ENCODE measurements around the gene CDHR2. TPM values are rescaled to one million over a fixed set of nuclear protein-coding genes. Genes with fewer than 3 reads are reported as not detected.

The CDHR2 gene
- total RNA-seq, 4 donors from 2014 or later: 0.10 to 0.23 TPM; not detected in 2

- H3K27ac ChIP-seq: no peak overlapping the region
- 80% methylated on average over 3 of the region's 3 CpGs for WGBS
- H3K9me3 ChIP-seq: peaks cover 5% of the 10 kb centered on the region
- TF ChIP-seq EP300 (IDR thresholded peaks at IDR 0.05) (no peak), POLR2AphosphoS5 (IDR thresholded peaks at IDR 0.05) (no peak), CTCF (IDR thresholded peaks at IDR 0.05) (no peak), POLR2A (IDR thresholded peaks at IDR 0.05) (no peak)
- H3K36me3 ChIP-seq: no peaks in the 10 kb centered on the region
- DNase-seq (ENCODE audit: low spot score in 2 of 2): no peak
- H3K4me3 ChIP-seq: no peak overlapping the region
- H3K4me1 ChIP-seq: no peaks in the 10 kb centered on the region
- peaks cover 18% of the 10 kb centered on the region for H3K27me3 ChIP-seq
Measured at GRCh38 chr5:176561259-176561658, 12.1 kb downstream of the CDHR2 start.

GRCh38 chr5:176562189-176562588, 13.0 kb downstream of the CDHR2 start:
- no peaks in the 10 kb centered on the region for H3K36me3 ChIP-seq
- no peak for DNase-seq (ENCODE audit: low spot score in 2 of 2)
- TF ChIP-seq CTCF (IDR thresholded peaks at IDR 0.05) (no peak), POLR2A (IDR thresholded peaks at IDR 0.05) (no peak), EP300 (IDR thresholded peaks at IDR 0.05) (no peak), POLR2AphosphoS5 (IDR thresholded peaks at IDR 0.05) (no peak)
- H3K9me3 ChIP-seq: peaks cover 5% of the 10 kb centered on the region
- H3K4me1 ChIP-seq: no peaks in the 10 kb centered on the region
- no peak overlapping the region for H3K4me3 ChIP-seq
- peaks cover 21% of the 10 kb centered on the region for H3K27me3 ChIP-seq
- 48% methylated on average over 10 of the region's 10 CpGs for WGBS
- no peak overlapping the region for H3K27ac ChIP-seq

GRCh38 chr5:176564002-176564401, 14.9 kb downstream of the CDHR2 start:
- H3K27me3 ChIP-seq: peaks cover 32% of the 10 kb centered on the region
- WGBS: 77% methylated on average over 10 of the region's 10 CpGs
- TF ChIP-seq POLR2A (IDR thresholded peaks at IDR 0.05): no peak
- TF ChIP-seq POLR2AphosphoS5 (IDR thresholded peaks at IDR 0.05): no peak
- TF ChIP-seq EP300 (IDR thresholded peaks at IDR 0.05): no peak
- H3K4me1 ChIP-seq: no peaks in the 10 kb centered on the region
- H3K9me3 ChIP-seq: peaks cover 4% of the 10 kb centered on the region
- no peak overlapping the region for H3K27ac ChIP-seq
- no peaks in the 10 kb centered on the region for H3K36me3 ChIP-seq
- DNase-seq (ENCODE audit: low spot score in 2 of 2): no peak
- no peak overlapping the region for H3K4me3 ChIP-seq

GRCh38 chr5:176565760-176566288, 16.7 kb downstream of the CDHR2 start:
- no peak for DNase-seq (ENCODE audit: low spot score in 2 of 2)
- TF ChIP-seq CTCF (IDR thresholded peaks at IDR 0.05): no peak
- no peak for TF ChIP-seq POLR2A (IDR thresholded peaks at IDR 0.05)
- TF ChIP-seq POLR2AphosphoS5 (IDR thresholded peaks at IDR 0.05): no peak
- no peak for TF ChIP-seq EP300 (IDR thresholded peaks at IDR 0.05)
- H3K4me3 ChIP-seq: no peak overlapping the region
- 70% methylated on average over 6 of the region's 6 CpGs for WGBS
- no peak overlapping the region for H3K27ac ChIP-seq
- H3K4me1 ChIP-seq: no peaks in the 10 kb centered on the region
- H3K36me3 ChIP-seq: no peaks in the 10 kb centered on the region
- peaks cover 36% of the 10 kb centered on the region for H3K27me3 ChIP-seq
- H3K9me3 ChIP-seq: no peaks in the 10 kb centered on the region

GRCh38 chr5:176568657-176569056, 19.5 kb downstream of the CDHR2 start:
- 81% methylated on average over 17 of the region's 18 CpGs for WGBS
- Histone ChIP-seq H3K27ac (no peak overlapping the region), H3K4me3 (no peak overlapping the region), H3K9me3 (no peaks in the 10 kb centered on the region), H3K27me3 (peaks cover 27% of the 10 kb centered on the region), H3K36me3 (no peaks in the 10 kb centered on the region), H3K4me1 (no peaks in the 10 kb centered on the region)
- TF ChIP-seq CTCF (IDR thresholded peaks at IDR 0.05): no peak
- no peak for TF ChIP-seq POLR2A (IDR thresholded peaks at IDR 0.05)
- no peak for TF ChIP-seq EP300 (IDR thresholded peaks at IDR 0.05)
- no peak for TF ChIP-seq POLR2AphosphoS5 (IDR thresholded peaks at IDR 0.05)
- DNase-seq (ENCODE audit: low spot score in 2 of 2): no peak

GRCh38 chr5:176570044-176570443, 20.9 kb downstream of the CDHR2 start:
- H3K9me3 ChIP-seq: no peaks in the 10 kb centered on the region
- 53% methylated on average over 6 of the region's 6 CpGs for WGBS
- H3K4me1 ChIP-seq: no peaks in the 10 kb centered on the region
- DNase-seq (ENCODE audit: low spot score in 2 of 2): no peak
- no peak overlapping the region for H3K4me3 ChIP-seq
- TF ChIP-seq POLR2A (IDR thresholded peaks at IDR 0.05): no peak
- no peak for TF ChIP-seq CTCF (IDR thresholded peaks at IDR 0.05)
- TF ChIP-seq EP300 (IDR thresholded peaks at IDR 0.05): no peak
- no peak for TF ChIP-seq POLR2AphosphoS5 (IDR thresholded peaks at IDR 0.05)
- no peak overlapping the region for H3K27ac ChIP-seq
- H3K27me3 ChIP-seq: peaks cover 27% of the 10 kb centered on the region
- no peaks in the 10 kb centered on the region for H3K36me3 ChIP-seq

All from suprapubic skin (tissue), 4 donors.